Naive thymus-derived CD8-positive, alpha-beta T cell (primary cell): ENCODE results near the gene C1orf167. TPM values are rescaled to one million over a fixed set of nuclear protein-coding genes. Genes with fewer than 3 reads are reported as not detected.
"Not testable (repeated sequence)": the region's sequence is repeated elsewhere in the genome, so short reads cannot be mapped to it uniquely, and the experiment has no call there.

Experiments
- ATAC-seq, 2 donors: fragments of 150-1000 bp; cut with Tn5 transposase in 1 of 2; sonication (Bioruptor Pico), chemical (Tn5 transposase) in 1 of 2; 1 replicate in 1 of 2; 2 replicates in 1 of 2; pipeline ENCODE4 v1.10.0; 2021; ENCODE audit warnings: mild to moderate bottlenecking in 2 of 2, moderate library complexity in 2 of 2
- POLR2A ChIA-PET: fragments of 350-600 bp; sonication (Branson Sonifier 250); formaldehyde crosslinking; loops from one replicate; lab custom pipeline; 2021; ENCODE audit warnings: antibody characterized with exemption; lab: Charles Lee
- DNase-seq, 10 donors: peaks; one replicate each; pipeline versions ENCODE4 v3.0.0 to v3.0.0-alpha.2; 2020 to 2022
- H3K27ac Mint-ChIP-seq, 10 donors: one replicate each; pipeline ENCODE4 v1.8.0; 2020 to 2022; ENCODE audit warnings: mild to moderate bottlenecking in 10 of 10, mixed read lengths in 10 of 10, moderate library complexity in 4 of 10, inconsistent platforms in 1 of 10
- H3K27me3 Mint-ChIP-seq, 5 donors: one replicate each; pipeline ENCODE4 v1.8.0; 2021 to 2022; ENCODE audit warnings: mixed read lengths in 5 of 5
- H3K36me3 Mint-ChIP-seq, 3 donors: one replicate each; pipeline ENCODE4 v1.8.0; 2020 to 2022; ENCODE audit warnings: mixed read lengths in 3 of 3, mild to moderate bottlenecking in 2 of 3, inconsistent platforms in 1 of 3
- H3K4me1 Mint-ChIP-seq, 4 donors: one replicate each; pipeline ENCODE4 v1.8.0; 2021 to 2022; ENCODE audit warnings: mixed read lengths in 4 of 4
- H3K4me3 Mint-ChIP-seq, 10 donors: one replicate each; pipeline ENCODE4 v1.8.0; 2020 to 2022; ENCODE audit warnings: mild to moderate bottlenecking in 10 of 10, mixed read lengths in 10 of 10, moderate library complexity in 6 of 10, inconsistent platforms in 1 of 10
- H3K9me3 Mint-ChIP-seq, 9 donors: one replicate each; pipeline ENCODE4 v1.8.0; 2020 to 2022; ENCODE audit warnings: mixed read lengths in 9 of 9, mild to moderate bottlenecking in 3 of 9, inconsistent platforms in 1 of 9, moderate library complexity in 1 of 9
- polyA plus RNA-seq, 3 donors: library from polyadenylated mRNA; unstranded; fragments of 300-500 nt; fragmentation: Illumina TruSeq; gene quantifications; one replicate each; pipeline ENCODE4 v1.2.3, GENCODE V29; 2021
- total RNA-seq, 8 experiments: library from RNA in 2 of 8; stranded (reverse) in 2 of 8; gene quantifications; one replicate each; pipeline ENCODE4 v1.2.3 and lab custom pipeline; 2021 to 2026

The C1orf167 gene
- total and polyA plus RNA-seq, 5 experiments from 2014 or later, result not detected

DNA sequence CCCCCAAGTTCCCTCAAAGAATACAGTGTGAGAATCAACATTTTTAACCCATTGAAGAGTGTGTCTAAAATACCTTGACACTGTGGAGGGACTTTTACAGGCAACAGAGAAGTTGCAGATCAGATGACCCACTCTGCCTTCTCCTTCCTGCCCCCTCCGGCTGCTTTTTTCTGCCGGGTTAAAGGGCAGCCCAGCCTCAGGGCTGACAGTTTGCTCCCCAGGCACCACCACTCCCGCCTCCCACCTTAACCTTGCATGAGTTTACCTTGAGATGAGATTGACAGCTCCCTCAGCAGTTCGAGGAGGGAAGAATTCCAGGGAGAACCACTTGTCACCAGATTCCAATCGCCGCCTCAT lies 40.6 kb downstream of the C1orf167 start:
- peaks cover 0 to 40% (median 7%) of the 10 kb centered on the region in 3 donors for H3K36me3 Mint-ChIP-seq
- peak overlapping the region; percentile 51 to 99 (median 90) for H3K27ac Mint-ChIP-seq

DNA sequence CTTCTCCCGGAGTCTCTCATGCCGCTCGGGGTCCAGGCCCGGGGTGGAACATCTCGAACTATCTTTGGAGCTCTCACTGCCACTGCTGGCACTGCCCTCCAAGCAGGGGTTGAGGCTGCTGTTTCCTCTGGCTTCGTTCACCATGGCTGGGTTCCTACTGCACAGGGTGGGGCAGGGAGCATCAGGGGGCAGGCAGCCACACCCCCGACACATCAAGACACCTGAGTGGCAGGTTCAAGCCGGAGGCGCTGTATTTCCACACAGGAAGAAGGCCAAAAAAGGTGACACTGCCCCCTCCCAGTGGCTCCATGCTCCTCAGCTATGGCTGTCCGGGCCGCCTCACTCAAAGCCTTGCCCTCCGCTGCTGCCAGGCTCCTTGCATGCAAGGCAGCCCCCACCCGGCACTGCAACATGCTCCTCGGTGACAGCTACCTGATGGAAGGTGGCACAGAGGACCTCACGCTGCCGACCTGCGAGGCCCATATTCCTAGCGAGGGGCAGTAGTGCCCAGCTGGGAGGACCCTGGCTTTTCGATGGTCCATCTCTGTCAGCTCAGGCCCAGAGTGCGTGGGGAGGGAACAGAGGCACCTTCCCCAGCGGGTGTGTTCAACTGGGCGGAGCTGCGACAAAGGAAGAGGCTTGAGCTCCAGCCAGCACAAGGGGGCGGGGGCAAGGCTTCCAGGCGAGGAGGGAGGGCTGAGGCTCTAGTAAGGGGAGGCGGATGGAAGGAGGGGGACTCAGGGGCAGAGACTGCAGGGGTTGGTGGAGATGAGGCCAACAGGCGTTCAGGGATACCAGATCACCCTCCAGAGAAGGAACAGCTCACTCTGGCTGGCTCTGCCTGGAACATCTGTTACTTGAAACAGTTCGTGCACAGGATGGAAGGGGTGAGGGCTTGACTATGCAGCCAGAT lies 41.2 kb downstream of the C1orf167 start:
- Mint-ChIP-seq H3K27ac (peak overlapping the region; percentile 51 to 99 (median 93)), H3K4me1 (peaks cover 24 to 69% (median 64%) of the 10 kb centered on the region in 4 donors), H3K4me3 (peak overlapping the region; percentile 88 to 100 (median 99)), H3K36me3 (peaks cover 0 to 42% (median 7%) of the 10 kb centered on the region in 3 donors), H3K27me3 (no peaks in the 10 kb centered on the region), H3K9me3 (no peaks in the 10 kb centered on the region)
- peak; percentile 61 to 89 (median 72) for DNase-seq
- POLR2A ChIA-PET, result interaction anchor here (0.6 to 2.8 kb wide), 7 partner anchors 16 to 787 kb away, joined by 3 to 19 read pairs (median 3); no protein-coding TSS in a partner anchor
- ATAC-seq, result peak; percentile 43 to 46

More for the DNA sequence above, 40.6 kb downstream of the C1orf167 start:
- POLR2A ChIA-PET, result interaction anchor here (1.5 to 2.8 kb wide), 4 partner anchors 15 to 108 kb away, joined by 3 to 19 read pairs (median 7); no protein-coding TSS in a partner anchor
- no peak for ATAC-seq
- Mint-ChIP-seq H3K9me3 (no peaks in the 10 kb centered on the region), H3K4me3 (peak overlapping the region; percentile 88 to 100 (median 99)), H3K27me3 (no peaks in the 10 kb centered on the region), H3K4me1 (peaks cover 23 to 63% (median 58%) of the 10 kb centered on the region in 4 donors)
- peak in 3 of 10 donors; percentile 12 to 28 (median 19) for DNase-seq

DNA sequence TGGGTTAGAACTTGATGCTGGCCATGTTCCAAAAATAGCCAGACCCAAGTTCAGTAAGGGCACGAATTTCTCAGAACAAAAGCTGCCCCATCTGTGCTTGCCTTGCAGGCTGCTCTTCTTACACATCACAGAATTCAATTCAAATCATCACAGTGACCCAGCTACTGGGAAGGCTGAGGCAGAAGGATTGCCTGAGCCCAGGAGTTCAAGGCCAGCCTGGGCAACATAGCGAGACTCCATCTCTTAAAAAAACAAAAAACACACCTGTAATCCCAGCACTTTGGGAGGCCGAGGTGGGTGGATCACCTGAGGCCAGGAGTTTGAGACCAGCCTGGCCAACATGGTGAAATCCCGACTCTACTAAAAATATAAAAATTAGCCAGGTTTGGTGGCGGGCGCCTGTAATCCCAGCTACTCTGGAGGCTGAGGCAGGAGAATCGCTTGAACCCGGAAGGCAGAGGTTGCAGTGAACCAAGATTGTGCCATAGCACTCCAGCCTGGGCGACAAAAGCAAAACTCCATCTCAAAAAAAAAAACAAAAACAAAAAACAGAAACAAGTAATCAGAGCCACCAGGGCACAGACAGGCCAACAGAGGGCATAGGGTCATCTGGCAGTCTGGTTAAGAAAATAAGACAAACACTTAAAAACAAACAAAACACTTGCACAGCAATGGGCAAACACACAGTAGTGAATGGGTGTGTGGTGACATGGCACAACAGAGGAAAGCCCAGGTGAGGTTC lies 42.1 kb downstream of the C1orf167 start:
- Mint-ChIP-seq H3K4me1 (peaks cover 25 to 71% (median 68%) of the 10 kb centered on the region in 4 donors), H3K27ac (peak overlapping the region in 9 of 10 donors; percentile 83 to 99 (median 95)), H3K36me3 (peaks cover 0 to 42% (median 7%) of the 10 kb centered on the region in 3 donors), H3K4me3 (peak overlapping the region; percentile 92 to 100 (median 99))
- H3K9me3 Mint-ChIP-seq, H3K27me3 Mint-ChIP-seq, DNase-seq, ATAC-seq: not testable (repeated sequence)
- POLR2A ChIA-PET, result interaction anchor here (0.7 to 2.8 kb wide), 6 partner anchors 17 to 140 kb away, joined by 3 to 19 read pairs (median 4); partner anchors contain the start of gene FBXO6

DNA sequence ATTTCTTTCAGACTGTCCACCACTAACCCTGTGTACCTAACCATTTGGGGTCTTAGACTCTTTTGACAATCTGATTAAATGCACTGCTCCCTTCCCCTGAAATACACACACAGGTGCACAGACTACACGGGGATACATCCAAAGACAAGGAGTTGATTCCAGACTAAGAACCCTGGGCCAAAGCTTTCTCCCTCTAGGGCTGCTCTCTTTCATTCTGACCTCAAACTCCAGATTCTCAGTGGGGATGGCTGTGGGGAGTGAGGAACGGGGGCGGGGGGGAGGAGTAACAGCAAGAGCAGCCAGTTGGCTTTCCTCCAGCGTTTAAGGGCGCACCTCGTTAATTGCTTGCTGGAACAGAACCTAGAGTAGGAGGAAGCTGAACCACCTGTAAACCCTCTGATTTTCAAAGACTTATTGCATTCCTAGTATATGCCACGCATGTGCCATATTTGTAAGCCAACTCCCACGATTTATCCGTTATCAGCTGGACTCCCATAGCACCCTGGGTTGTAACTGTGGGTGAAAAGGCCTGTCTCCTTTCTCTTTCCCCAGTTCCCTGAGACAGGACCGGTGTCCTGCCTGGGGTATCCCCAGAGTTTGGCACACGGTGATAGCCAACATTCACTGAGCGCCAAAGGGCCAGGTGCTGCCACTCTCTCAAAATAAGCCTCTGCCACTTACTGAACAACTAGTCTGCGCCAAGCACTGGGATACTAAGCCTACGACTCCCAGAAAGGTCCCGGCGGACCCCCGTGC lies 42.9 kb downstream of the C1orf167 start:
- ATAC-seq, result no peak
- POLR2A ChIA-PET, result interaction anchor here (0.7 to 2.8 kb wide), 2 partner anchors 103 to 141 kb away, joined by 3 to 19 read pairs; partner anchors contain the start of gene FBXO6
- peak in 5 of 10 donors; percentile 10 to 40 (median 13) for DNase-seq

DNA sequence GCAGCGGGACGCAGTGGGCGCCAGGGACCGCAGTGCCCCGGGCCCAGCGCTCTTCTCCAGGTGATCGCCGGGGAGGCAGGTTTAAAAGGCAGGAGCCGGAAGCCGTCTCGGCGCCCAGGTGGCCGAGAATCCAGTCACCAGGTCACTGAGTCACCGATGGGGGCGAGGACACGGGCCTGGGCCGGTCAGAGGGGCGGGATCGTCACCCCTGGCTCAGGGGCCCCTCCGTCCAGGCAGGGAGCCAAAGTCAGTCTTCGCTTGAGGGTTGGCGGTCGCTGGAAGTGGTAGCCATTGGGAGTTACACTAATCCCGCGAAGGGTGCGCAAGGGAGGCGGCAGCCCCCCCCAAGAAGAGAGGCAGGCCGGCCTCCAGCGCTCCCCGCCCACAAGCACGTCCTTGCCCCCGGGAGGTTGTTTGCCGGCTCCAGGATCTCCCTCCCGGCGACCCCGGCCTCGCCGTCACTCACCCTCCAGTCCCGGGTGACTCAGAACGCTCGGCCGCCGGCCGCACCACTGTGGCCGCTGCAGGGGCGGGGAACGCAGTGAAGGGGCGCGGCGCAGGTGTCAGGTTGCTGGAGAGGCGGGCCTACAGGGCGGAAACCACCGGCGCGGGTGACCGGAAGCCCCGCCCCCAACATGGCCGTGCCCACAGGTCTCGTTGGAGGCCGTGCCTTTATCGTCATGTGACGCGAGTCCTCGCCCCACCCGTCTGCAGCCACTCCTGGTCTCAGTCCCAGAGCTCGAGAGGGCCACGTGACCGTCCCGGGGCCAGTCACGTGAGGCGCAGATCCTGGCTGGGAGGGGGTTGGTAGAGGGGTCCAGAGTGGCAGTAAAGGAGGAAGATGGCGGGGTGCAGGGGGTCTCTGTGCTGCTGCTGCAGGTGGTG lies 43.7 kb downstream of the C1orf167 start, which contains the start of the genes CLCN6 and MTHFR:
CLCN6 (plus strand) TSS at position 770 of the 885 bp plus-strand sequence; CDS start at position 842, 72 bp downstream.
MTHFR (minus strand) TSS at position 543 of the 885 bp plus-strand sequence. CDS start 2,848 bp downstream, outside the sequence.
- DNase-seq (peak; percentile 95 to 99 (median 97)), ATAC-seq (peak; percentile 82 to 87)
- POLR2A ChIA-PET, result interaction anchor here (0.6 to 2.3 kb wide), 13 partner anchors 9 to 706 kb away, joined by 3 to 28 read pairs (median 5); partner anchors contain the start of genes EXOSC10, FBXO6 and MFN2

More for the DNA sequence above, 42.9 kb downstream of the C1orf167 start:
- Mint-ChIP-seq H3K27ac (peak overlapping the region; percentile 64 to 99 (median 90)), H3K27me3 (no peaks in the 10 kb centered on the region), H3K4me1 (peaks cover 28 to 72% (median 71%) of the 10 kb centered on the region in 4 donors), H3K36me3 (peaks cover 0 to 41% (median 7%) of the 10 kb centered on the region in 3 donors), H3K4me3 (peak overlapping the region; percentile 92 to 100 (median 99)), H3K9me3 (no peaks in the 10 kb centered on the region)

DNA sequence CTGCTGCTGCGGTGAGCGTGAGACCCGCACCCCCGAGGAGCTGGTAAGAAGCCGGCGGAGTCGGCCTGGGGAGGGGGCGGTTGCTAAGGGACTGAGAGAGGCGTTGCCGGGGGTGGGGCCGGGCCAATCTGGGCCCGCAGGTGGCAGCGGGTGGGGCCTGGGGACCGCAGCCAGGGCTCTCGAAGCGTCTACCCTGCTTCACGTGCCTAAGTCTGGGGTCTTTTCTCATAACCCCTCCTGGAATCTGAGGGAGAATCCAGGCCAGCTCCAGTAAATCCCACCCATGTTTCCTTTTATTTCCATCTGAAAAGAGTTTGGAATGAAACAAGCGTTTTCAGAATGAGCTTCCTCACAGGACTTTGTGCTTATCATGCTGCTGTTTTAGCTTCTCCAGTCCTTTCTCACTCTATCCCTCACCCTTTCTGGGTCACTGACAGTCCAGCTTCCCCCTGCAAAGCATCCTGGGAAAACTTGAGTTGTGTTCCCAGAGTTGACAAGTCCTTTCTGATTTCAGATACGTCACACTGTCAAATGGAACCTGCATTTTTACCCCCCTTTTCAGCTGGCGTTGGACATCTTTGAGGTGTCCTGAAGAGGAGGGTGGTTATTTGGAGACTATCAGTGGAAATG lies 44.4 kb downstream of the C1orf167 start:
- H3K36me3 Mint-ChIP-seq, result peaks cover 0 to 37% (median 0%) of the 10 kb centered on the region in 3 donors
- H3K27ac Mint-ChIP-seq, result peak overlapping the region; percentile 94 to 99 (median 98)
- ATAC-seq, result peak; percentile 59 to 68
- peak in 1 of 10 donors; percentile 72 for DNase-seq
- H3K4me1 Mint-ChIP-seq, result peaks cover 26 to 72% (median 65%) of the 10 kb centered on the region in 4 donors
- POLR2A ChIA-PET, result interaction anchor here (0.6 to 2.3 kb wide), 13 partner anchors 8 to 706 kb away, joined by 3 to 28 read pairs (median 5); partner anchors contain the start of genes AGTRAP, EXOSC10 and MFN2
- H3K27me3 Mint-ChIP-seq, result no peaks in the 10 kb centered on the region
- H3K4me3 Mint-ChIP-seq, result peak overlapping the region; percentile 92 to 100 (median 99)
- H3K9me3 Mint-ChIP-seq, result no peaks in the 10 kb centered on the region

More for the DNA sequence above, 43.7 kb downstream of the C1orf167 start, which contains the start of the genes CLCN6 and MTHFR:
- H3K9me3 Mint-ChIP-seq, result no peaks in the 10 kb centered on the region
- H3K27ac Mint-ChIP-seq, result peak within 1 kb of the TSS; percentile 94 to 99 (median 98)
- H3K27me3 Mint-ChIP-seq, result no peaks in the 10 kb centered on the region
- H3K4me3 Mint-ChIP-seq, result peak within 1 kb of the TSS; percentile 92 to 100 (median 99)
- H3K4me1 Mint-ChIP-seq, result peaks cover 28 to 72% (median 69%) of the 10 kb centered on the region in 4 donors
- peaks cover 0 to 37% (median 2%) of the 10 kb centered on the region in 3 donors for H3K36me3 Mint-ChIP-seq

DNA sequence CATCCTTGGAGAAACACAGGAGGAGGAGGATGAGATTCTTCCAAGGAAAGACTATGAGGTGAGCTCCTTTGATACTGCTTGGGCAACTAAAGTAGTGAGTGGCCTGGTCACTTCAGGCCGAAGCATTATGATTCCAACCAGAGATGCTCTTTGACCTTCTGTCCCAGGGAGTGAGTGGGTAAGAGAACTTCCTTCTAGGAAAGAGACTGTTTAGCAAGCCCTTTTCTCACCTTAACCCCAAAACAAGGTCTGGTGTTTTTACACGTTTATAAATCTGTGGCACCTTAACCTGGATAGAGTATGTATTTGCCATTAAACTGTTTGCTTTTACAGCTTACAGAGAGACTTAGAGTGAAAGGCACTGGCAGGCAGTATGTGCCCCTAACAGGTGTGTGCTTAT lies 45.1 kb downstream of the C1orf167 start:
- H3K27ac Mint-ChIP-seq, result peak overlapping the region; percentile 44 to 99 (median 97)
- no peaks in the 10 kb centered on the region for H3K27me3 Mint-ChIP-seq
- no peaks in the 10 kb centered on the region for H3K9me3 Mint-ChIP-seq
- H3K36me3 Mint-ChIP-seq, result peaks cover 0 to 42% (median 0%) of the 10 kb centered on the region in 3 donors
- peaks cover 24 to 67% (median 61%) of the 10 kb centered on the region in 4 donors for H3K4me1 Mint-ChIP-seq
- POLR2A ChIA-PET, result interaction anchor here (0.5 to 2.3 kb wide), 7 partner anchors 7 to 737 kb away, joined by 3 to 28 read pairs (median 8); partner anchors contain the start of gene AGTRAP
- H3K4me3 Mint-ChIP-seq, result peak overlapping the region; percentile 92 to 100 (median 99)
- no peak for ATAC-seq
- no peak for DNase-seq

DNA sequence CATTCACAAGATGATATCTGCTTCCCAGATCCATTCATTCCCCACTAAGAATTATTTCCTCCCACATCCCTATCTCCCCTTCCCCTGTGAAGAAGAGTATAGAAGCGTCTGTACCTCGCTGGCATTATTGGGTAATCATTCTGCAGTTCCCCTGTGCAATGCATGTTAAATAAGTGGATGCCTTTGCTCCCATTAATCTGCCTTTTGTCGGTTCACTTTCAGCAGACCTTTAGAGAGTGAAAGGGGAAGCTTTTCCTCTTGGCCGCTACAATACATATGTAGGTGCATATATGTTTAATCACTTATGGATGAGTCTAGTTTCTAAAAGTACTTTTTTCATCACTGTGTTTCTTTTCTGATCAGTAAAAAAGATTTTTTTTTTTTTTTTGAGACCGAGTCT lies 51.0 kb downstream of the C1orf167 start:
- DNase-seq (no peak), ATAC-seq (no peak)
- peaks cover 0 to 75% (median 8%) of the 10 kb centered on the region in 3 donors for H3K36me3 Mint-ChIP-seq
- H3K27ac Mint-ChIP-seq, result peak overlapping the region in 1 of 10 donors; percentile 67
- POLR2A ChIA-PET, result no interaction called here
- no peak overlapping the region for H3K4me3 Mint-ChIP-seq
- H3K4me1 Mint-ChIP-seq, result peaks cover 4 to 33% (median 21%) of the 10 kb centered on the region in 4 donors
- no peaks in the 10 kb centered on the region for H3K27me3 Mint-ChIP-seq
- no peaks in the 10 kb centered on the region for H3K9me3 Mint-ChIP-seq

DNA sequence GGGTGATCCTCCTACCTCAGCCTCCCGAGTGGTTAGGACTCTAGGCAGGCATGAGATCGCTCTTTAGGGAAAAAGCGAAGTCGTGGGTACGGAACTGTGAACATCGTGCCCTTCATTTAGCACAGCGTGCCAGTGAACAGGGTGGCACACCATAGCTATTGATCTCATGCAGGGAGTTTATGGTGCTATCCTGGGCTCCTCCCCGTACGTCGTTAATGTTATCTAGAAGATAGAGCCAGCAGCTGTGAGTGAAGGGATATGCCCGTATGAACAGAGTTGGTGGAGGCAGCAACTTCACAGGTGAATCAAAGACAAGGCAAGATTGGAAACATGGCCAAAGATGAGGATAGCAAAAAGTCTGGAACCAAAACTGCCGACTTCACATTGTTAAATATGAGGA lies 55.2 kb downstream of the C1orf167 start:
- DNase-seq (no peak), ATAC-seq (no peak)
- peaks cover 2 to 25% (median 8%) of the 10 kb centered on the region in 4 donors for H3K4me1 Mint-ChIP-seq
- peak overlapping the region in 1 of 10 donors; percentile 21 for H3K27ac Mint-ChIP-seq
- H3K27me3 Mint-ChIP-seq, result no peaks in the 10 kb centered on the region
- no peaks in the 10 kb centered on the region for H3K9me3 Mint-ChIP-seq
- POLR2A ChIA-PET, result interaction anchor here (0.7 kb wide), 1 partner anchor 91 kb away, joined by 3 read pairs; no protein-coding TSS in a partner anchor
- H3K4me3 Mint-ChIP-seq, result no peak overlapping the region
- H3K36me3 Mint-ChIP-seq, result peaks cover 5 to 78% (median 24%) of the 10 kb centered on the region in 3 donors

DNA sequence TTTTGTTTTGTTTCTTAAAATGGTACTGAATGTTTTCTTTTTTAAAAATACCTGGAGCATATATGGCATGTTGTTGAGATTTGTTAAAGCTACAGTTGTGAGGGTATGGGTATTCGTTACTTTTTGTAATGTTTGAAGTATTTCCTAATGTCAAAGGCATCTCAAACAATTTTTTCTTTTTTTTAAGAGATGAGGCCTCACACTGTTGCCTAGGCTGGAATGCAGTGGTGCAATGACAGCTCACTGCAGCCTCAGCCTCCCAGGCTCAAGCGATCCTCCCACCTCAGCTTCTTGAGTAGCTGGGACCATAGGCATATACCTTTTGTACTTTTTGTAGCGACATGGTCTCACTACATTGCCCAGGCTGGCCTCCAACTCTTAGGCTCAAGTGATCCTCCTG lies 60.1 kb downstream of the C1orf167 start:
- DNase-seq, result no peak
- H3K9me3 Mint-ChIP-seq, result no peaks in the 10 kb centered on the region
- H3K27ac Mint-ChIP-seq, result no peak overlapping the region
- H3K27me3 Mint-ChIP-seq, result no peaks in the 10 kb centered on the region
- H3K4me3 Mint-ChIP-seq, result no peak overlapping the region
- ATAC-seq, result no peak
- peaks cover 5 to 82% (median 26%) of the 10 kb centered on the region in 3 donors for H3K36me3 Mint-ChIP-seq
- H3K4me1 Mint-ChIP-seq, result peaks cover 0 to 2% (median 0%) of the 10 kb centered on the region in 4 donors
- POLR2A ChIA-PET, result no interaction called here
